Parathyroid adenoma (tissue), 2 donors: ENCODE data around the gene BRMS1.

Experiments used
- H2AFZ ChIP-seq: fragments of 300-600 bp; sonication (generic); one replicate; pipeline ENCODE4 v1.7.0; 2017; ENCODE audit warnings: antibody characterized with exemption, mild to moderate bottlenecking
- H3K27ac ChIP-seq: fragments of 300-600 bp; sonication (generic); one replicate; pipeline ENCODE4 v1.7.0; 2017
- H3K27me3 ChIP-seq: fragments of 300-600 bp; sonication (generic); one replicate; pipeline ENCODE4 v1.7.0; 2017; ENCODE audit warnings: low read length; ENCODE audit not compliant: control insufficient read depth, insufficient read depth
- H3K36me3 ChIP-seq: fragments of 300-600 bp; sonication (generic); one replicate; pipeline ENCODE4 v1.7.0; 2017; ENCODE audit warnings: low read length; ENCODE audit not compliant: control insufficient read depth, insufficient read depth
- H3K4me1 ChIP-seq: fragments of 300-600 bp; sonication (generic); one replicate; pipeline ENCODE4 v1.7.0; 2017; ENCODE audit warnings: control low read depth
- H3K4me2 ChIP-seq: fragments of 300-600 bp; sonication (generic); one replicate; pipeline ENCODE4 v1.7.0; 2017; ENCODE audit warnings: low read length
- H3K4me3 ChIP-seq: fragments of 300-600 bp; sonication (generic); one replicate; pipeline ENCODE4 v1.7.0; 2017; ENCODE audit warnings: low read depth, low read length
- H3K79me2 ChIP-seq: fragments of 300-600 bp; sonication (generic); one replicate; pipeline ENCODE4 v1.7.0; 2017; ENCODE audit warnings: control low read depth
- H3K9ac ChIP-seq: fragments of 300-600 bp; sonication (generic); one replicate; pipeline ENCODE4 v1.7.0; 2017; ENCODE audit warnings: mild to moderate bottlenecking
- H3K9me3 ChIP-seq: fragments of 300-600 bp; sonication (generic); one replicate; pipeline ENCODE4 v1.7.0; 2017; ENCODE audit warnings: low read length; ENCODE audit not compliant: control insufficient read depth
- CTCF ChIP-seq: fragments of 300-600 bp; sonication (generic); IDR thresholded peaks from one replicate; pipeline ENCODE4 v1.7.0; 2017; ENCODE audit warnings: antibody characterized with exemption, mild to moderate bottlenecking
- donor health status: primary hyperparathyroidism.

The BRMS1 gene

GRCh38 chr11:66344550-66345315, at the start of gene BRMS1:
BRMS1 (minus strand) TSS chr11:66345104; CDS start chr11:66342234, 2,870 bp downstream.
- no peaks in the 10 kb centered on the region for H3K27me3 ChIP-seq
- H3K4me3 ChIP-seq, result peak within 1 kb of the TSS; percentile 79
- peak within 1 kb of the TSS; percentile 97 for H3K4me2 ChIP-seq
- H3K4me1 ChIP-seq, result peaks cover 6% of the 10 kb centered on the region
- peak within 1 kb of the TSS; percentile 84 for H3K27ac ChIP-seq
- peak; percentile 20 for TF ChIP-seq CTCF
- peak within 1 kb of the TSS; percentile 61 for H3K9ac ChIP-seq
- no peaks in the 10 kb centered on the region for H3K9me3 ChIP-seq
- peak within 1 kb of the TSS; percentile 89 for H2AFZ ChIP-seq
- H3K36me3 ChIP-seq, result no peaks in the 10 kb centered on the region
- peaks cover 9% of the 10 kb centered on the region for H3K79me2 ChIP-seq

GRCh38 chr11:66393954-66394353, 49.0 kb upstream of the BRMS1 start:
- H3K9ac ChIP-seq, result no peak overlapping the region
- H3K4me1 ChIP-seq, result no peaks in the 10 kb centered on the region
- no peaks in the 10 kb centered on the region for H3K9me3 ChIP-seq
- no peak for TF ChIP-seq CTCF
- H3K36me3 ChIP-seq, result no peaks in the 10 kb centered on the region
- no peak overlapping the region for H3K4me2 ChIP-seq
- no peak overlapping the region for H3K4me3 ChIP-seq
- H3K27ac ChIP-seq, result no peak overlapping the region
- H3K27me3 ChIP-seq, result no peaks in the 10 kb centered on the region
- no peaks in the 10 kb centered on the region for H3K79me2 ChIP-seq
- H2AFZ ChIP-seq, result no peak overlapping the region

- no peaks in the 10 kb centered on the region for H3K4me1 ChIP-seq
- no peak overlapping the region for H3K9ac ChIP-seq
- TF ChIP-seq CTCF, result no peak
- no peaks in the 10 kb centered on the region for H3K9me3 ChIP-seq
- no peaks in the 10 kb centered on the region for H3K79me2 ChIP-seq
- H3K27me3 ChIP-seq, result no peaks in the 10 kb centered on the region
- no peak overlapping the region for H3K4me3 ChIP-seq
- no peaks in the 10 kb centered on the region for H3K36me3 ChIP-seq
- H2AFZ ChIP-seq, result no peak overlapping the region
- no peak overlapping the region for H3K4me2 ChIP-seq
- no peak overlapping the region for H3K27ac ChIP-seq
Observed at GRCh38 chr11:66391322-66391721, 46.4 kb upstream of the BRMS1 start.

- Histone ChIP-seq H3K27me3 (no peaks in the 10 kb centered on the region), H3K9me3 (no peaks in the 10 kb centered on the region), H3K4me2 (no peak overlapping the region), H3K36me3 (no peaks in the 10 kb centered on the region), H2AFZ (no peak overlapping the region), H3K79me2 (no peaks in the 10 kb centered on the region), H3K4me1 (no peaks in the 10 kb centered on the region), H3K27ac (no peak overlapping the region), H3K9ac (no peak overlapping the region), H3K4me3 (no peak overlapping the region)
- TF ChIP-seq CTCF, result peak; percentile 65
Observed at GRCh38 chr11:66388780-66389386, 44.0 kb upstream of the BRMS1 start.
